Camera-type eye (tissue), 1 donor: ENCODE data around the gene FAM118B. TPM values are rescaled to one million over a fixed set of nuclear protein-coding genes. Genes with fewer than 3 reads are reported as not detected.

ENCODE experiments used
- total RNA-seq: library from RNA; depleted of rRNA; stranded (reverse); fragments of >200 nt; gene quantifications from one replicate; pipeline ENCODE4 v1.2.3, GENCODE V29; 2014

The FAM118B gene
- total RNA-seq: 30.2 TPM

GRCh38 chr11:126211236-126212088 lies at the start of gene FAM118B, which contains the start of gene RPUSD4:
Gene FAM118B, plus strand, starts transcription at chr11:126211782. Its CDS starts 23,220 bp downstream, at chr11:126235002.
Gene RPUSD4, minus strand, starts transcription at chr11:126211650. Its CDS starts 12 bp downstream, at chr11:126211638.

GRCh38 chr11:126268708-126269579 lies 57.4 kb downstream of the FAM118B start, which contains the start of the genes FOXRED1 and SRPRA:
Gene FOXRED1, plus strand, starts transcription at chr11:126269154. Its CDS starts 53 bp downstream, at chr11:126269207.
Gene SRPRA, minus strand, starts transcription at chr11:126268895. Its CDS starts 91 bp downstream, at chr11:126268804.

GRCh38 chr11:126282736-126283591 lies 71.4 kb downstream of the FAM118B start, which contains the start of gene TIRAP:
Gene TIRAP, plus strand, starts transcription at chr11:126283093. Its CDS starts 7,802 bp downstream, at chr11:126290895.

GRCh38 chr11:126303623-126304456 lies 92.3 kb downstream of the FAM118B start, which contains the start of gene DCPS:
Gene DCPS, plus strand, starts transcription at chr11:126304060. Its CDS starts 21 bp downstream, at chr11:126304081.

Other genes with a start within 250 kb of the FAM118B start
- 192 TPM for gene CDON, start 148.9 kb upstream of the FAM118B start, total RNA-seq
- 34.6 TPM for gene RPUSD4, start 132 bp upstream of the FAM118B start, total RNA-seq
- 46.3 TPM for gene SRPRA, start 57.1 kb downstream of the FAM118B start, total RNA-seq
- 33.1 TPM for gene FOXRED1, start 57.4 kb downstream of the FAM118B start, total RNA-seq
- 8.0 TPM for gene TIRAP, start 71.3 kb downstream of the FAM118B start, total RNA-seq
- gene DCPS, start 92.3 kb downstream of the FAM118B start, total RNA-seq: 10.7 TPM
- 33.5 TPM for gene ST3GAL4, start 143.9 kb downstream of the FAM118B start, total RNA-seq